Neural cell (in vitro differentiated cells): ENCODE results near the gene GOLGA6A. TPM values are rescaled to one million over a fixed set of nuclear protein-coding genes. Genes with fewer than 3 reads are reported as not detected.
"Not testable (repeated sequence)": the region's sequence is repeated elsewhere in the genome, so short reads cannot be mapped to it uniquely, and the experiment has no call there.

Source experiments
- H2AFZ ChIP-seq: fragments of 200-600, 300-800 bp; sonication (generic), shearing (Covaris generic); 2 replicates; pipeline ENCODE4 v1.6.0; 2014; ENCODE audit warnings: low read depth, mild to moderate bottlenecking, antibody characterized with exemption, low read length, moderate library complexity
- H3F3A ChIP-seq: fragments of 200-600 bp; shearing (Covaris generic); 2 replicates; pipeline ENCODE4 v1.6.1; 2016; ENCODE audit warnings: mild to moderate bottlenecking, moderate library complexity, mixed read lengths, antibody characterized with exemption, low read length; ENCODE audit not compliant: insufficient read depth, poor library complexity, severe bottlenecking
- H3K27ac ChIP-seq: fragments of 200-600, 300-800 bp; sonication (generic), shearing (Covaris generic); 2 replicates; pipeline ENCODE4 v1.5.1; 2014; ENCODE audit warnings: mild to moderate bottlenecking, low read length, moderate library complexity
- H3K27me3 ChIP-seq: fragments of 300-800, 200-600 bp; sonication (generic), shearing (Covaris generic); 2 replicates; pipeline ENCODE4 v1.6.0; 2014; ENCODE audit warnings: mild to moderate bottlenecking, low read depth, low read length, moderate library complexity; ENCODE audit not compliant: insufficient read depth
- H3K36me3 ChIP-seq: fragments of 300-800, 200-600 bp; sonication (generic), shearing (Covaris generic); 2 replicates; pipeline ENCODE4 v1.5.1; 2014; ENCODE audit warnings: mild to moderate bottlenecking, antibody characterized with exemption, low read length, moderate library complexity; ENCODE audit not compliant: insufficient read depth
- H3K4me2 ChIP-seq: fragments of 300-800, 200-600 bp; sonication (generic), shearing (Covaris generic); 2 replicates; pipeline ENCODE4 v1.6.0; 2014; ENCODE audit warnings: mild to moderate bottlenecking, low read length
- H3K4me3 ChIP-seq: fragments of 300-800, 200-600 bp; sonication (generic), shearing (Covaris generic); 2 replicates; pipeline ENCODE4 v1.5.1; 2014; ENCODE audit warnings: mild to moderate bottlenecking, low read length, moderate library complexity
- H3K79me2 ChIP-seq: fragments of 200-600 bp; shearing (Covaris generic); replicated peaks from 2 replicates; pipeline ENCODE4 v1.6.0; 2014; ENCODE audit warnings: mild to moderate bottlenecking, low read length, moderate library complexity; ENCODE audit not compliant: insufficient read depth
- H3K9ac ChIP-seq: fragments of 300-800, 200-600 bp; sonication (generic), shearing (Covaris generic); 2 replicates; pipeline ENCODE4 v1.6.1; 2016; ENCODE audit warnings: mild to moderate bottlenecking, low read length, mixed read lengths
- H3K9me2 ChIP-seq: fragments of 200-600 bp; shearing (Covaris generic); 2 replicates; pipeline ENCODE4 v1.6.1; 2016; ENCODE audit warnings: mild to moderate bottlenecking, low read length, mixed read lengths; ENCODE audit not compliant: insufficient read depth
- H3K9me3 ChIP-seq: fragments of 200-600, 300-800 bp; sonication (generic), shearing (Covaris generic); 2 replicates; pipeline ENCODE4 v1.6.1; 2016; ENCODE audit warnings: mild to moderate bottlenecking, mixed run types, low read length, moderate library complexity, mixed read lengths
- H4K20me1 ChIP-seq: fragments of 200-600 bp; shearing (Covaris generic); 2 replicates; pipeline ENCODE4 v1.6.1; 2016; ENCODE audit warnings: mild to moderate bottlenecking, mixed run types; ENCODE audit not compliant: insufficient read depth
- EP300 ChIP-seq: fragments of 450-650 bp; conservative IDR thresholded peaks from 2 replicates; pipeline ENCODE4 v1.6.1; 2014; ENCODE audit warnings: antibody characterized with exemption, mild to moderate bottlenecking, moderate library complexity; ENCODE audit not compliant: poor library complexity, severe bottlenecking
- EZH2 ChIP-seq: fragments of 200-600, 300-800 bp; shearing (Covaris generic), sonication (generic); IDR thresholded peaks from 2 replicates; pipeline ENCODE4 v1.6.1; 2014; ENCODE audit warnings: antibody characterized with exemption, low read length, borderline replicate concordance, mild to moderate bottlenecking; ENCODE audit not compliant: insufficient read depth, poor library complexity, severe bottlenecking
- MXI1 ChIP-seq: fragments of 450-650 bp; conservative IDR thresholded peaks from 2 replicates; pipeline ENCODE4 v1.6.1; 2014; ENCODE audit warnings: antibody characterized with exemption, mild to moderate bottlenecking; ENCODE audit not compliant: poor library complexity, severe bottlenecking
- POLR2AphosphoS5 ChIP-seq: IDR thresholded peaks from 2 replicates; pipeline ENCODE4 v1.6.1; 2012
- RAD21 ChIP-seq: fragments of 450-650 bp; conservative IDR thresholded peaks from 2 replicates; pipeline ENCODE4 v1.6.1; 2014; ENCODE audit warnings: antibody characterized with exemption, mild to moderate bottlenecking, moderate library complexity
- SMC3 ChIP-seq: fragments of 450-650 bp; conservative IDR thresholded peaks from 2 replicates; pipeline ENCODE4 v1.6.1; 2014; ENCODE audit warnings: antibody characterized with exemption, mild to moderate bottlenecking, moderate library complexity; ENCODE audit not compliant: poor library complexity
- TAF1 ChIP-seq: IDR thresholded peaks from 2 replicates; pipeline ENCODE4 v1.6.1; 2012; ENCODE audit warnings: low read depth
- polyA plus RNA-seq: library from polyadenylated mRNA; depleted of rRNA; stranded (reverse); fragments of >200 nt; gene quantifications from 2 replicates; pipeline ENCODE4 v1.2.3, GENCODE V29; 2014
- TF ChIP-seq, protein P1 (sequence below): fragments of 450-650 bp; IDR thresholded peaks from 2 replicates; pipeline ENCODE4 v1.5.1; 2014; ENCODE audit warnings: antibody characterized with exemption, mild to moderate bottlenecking, moderate library complexity; ENCODE audit not compliant: poor library complexity, severe bottlenecking
- TF ChIP-seq, protein P2 (sequence below): IDR thresholded peaks from 2 replicates; pipeline ENCODE4 v1.6.1; 2012; ENCODE audit warnings: borderline replicate concordance

GOLGA6A gene
- polyA plus RNA-seq, 1 donor from 2014 or later, result 0.50 TPM

DNA sequence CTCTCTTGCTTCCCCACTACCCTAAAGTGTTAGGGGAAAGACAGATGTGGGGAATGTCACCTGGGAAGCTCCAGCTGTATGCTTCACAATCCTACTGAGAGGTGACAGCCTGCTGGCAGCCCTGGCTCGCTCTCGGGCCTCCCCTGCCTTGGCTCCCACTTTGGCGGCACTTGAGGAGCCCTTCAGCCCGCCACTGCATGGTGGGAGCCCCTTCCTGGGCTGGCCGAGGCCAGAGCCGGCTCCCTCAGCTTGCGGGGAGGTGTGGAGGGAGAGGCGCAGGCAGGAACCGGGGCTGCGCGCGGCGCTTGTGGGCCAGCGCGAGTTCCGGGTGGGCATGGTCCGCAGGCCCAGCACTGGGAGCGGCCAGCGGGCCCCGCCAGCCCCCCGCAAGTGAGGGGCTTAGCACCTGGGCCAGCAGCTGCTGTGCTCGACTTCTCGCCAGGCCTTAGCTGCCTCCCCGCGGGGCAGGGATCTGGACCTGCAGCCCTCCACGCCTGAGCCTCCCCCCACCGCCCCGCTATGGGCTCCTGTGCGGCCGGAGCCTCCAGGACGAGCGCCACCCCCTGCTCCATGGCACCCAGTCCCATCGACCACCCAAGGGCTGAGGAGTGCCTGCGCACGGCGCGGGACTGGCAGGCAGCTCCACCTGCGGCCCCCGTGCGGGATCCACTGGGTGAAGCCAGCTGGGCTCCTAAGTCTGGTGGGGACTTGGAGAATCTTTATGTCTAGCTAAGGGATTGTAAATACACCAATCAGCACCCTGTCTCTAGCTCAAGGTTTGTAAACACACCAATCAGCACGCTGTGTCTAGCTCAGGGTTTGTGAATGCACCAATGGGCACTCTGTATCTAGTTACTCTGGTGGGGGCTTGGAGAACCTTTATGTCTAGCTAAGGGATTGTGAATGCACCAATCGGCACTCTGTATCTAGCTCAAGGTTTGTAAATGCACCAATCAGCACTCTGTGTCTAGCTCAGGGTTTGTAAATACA lies 29.8 kb downstream of the GOLGA6A start:
- not testable (repeated sequence) for H3K4me2 ChIP-seq, H3K9ac ChIP-seq, H2AFZ ChIP-seq, H3K79me2 ChIP-seq, H4K20me1 ChIP-seq, H3K9me2 ChIP-seq, H3K4me3 ChIP-seq, H3K27me3 ChIP-seq, H3F3A ChIP-seq, H3K27ac ChIP-seq, H3K9me3 ChIP-seq, H3K36me3 ChIP-seq

DNA sequence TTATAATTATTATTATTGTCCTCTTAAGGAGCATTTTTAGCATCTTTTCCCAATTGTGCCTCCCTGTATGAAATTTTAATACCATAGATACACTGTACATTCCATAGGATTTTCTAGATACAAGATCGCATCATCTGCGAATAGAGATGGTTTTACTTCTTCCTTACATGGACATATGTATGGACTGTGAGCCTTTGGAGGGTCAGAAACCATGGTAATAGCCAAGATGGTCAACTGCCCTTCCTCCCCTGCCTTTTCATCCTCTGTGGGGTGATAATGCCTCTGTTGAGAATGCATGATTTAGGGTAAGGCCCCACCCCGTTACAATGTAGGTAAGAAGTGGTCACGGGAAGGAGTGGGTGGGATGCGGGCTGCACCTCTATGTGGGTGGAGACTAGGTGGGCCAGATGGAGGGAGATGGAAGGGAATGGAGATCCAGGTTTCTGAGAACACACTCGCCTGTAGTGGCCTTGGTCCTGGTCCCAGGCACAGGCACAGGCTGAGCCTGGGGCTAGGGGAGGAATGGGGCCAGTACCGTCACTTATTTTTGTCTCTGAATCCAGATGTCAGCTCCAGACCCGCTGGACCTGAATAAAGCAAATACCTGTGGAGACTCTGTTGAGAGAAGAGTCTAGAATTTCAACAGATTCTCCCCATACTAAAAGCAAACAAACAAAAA lies 31.7 kb downstream of the GOLGA6A start:
- TF ChIP-seq, protein P1, sequence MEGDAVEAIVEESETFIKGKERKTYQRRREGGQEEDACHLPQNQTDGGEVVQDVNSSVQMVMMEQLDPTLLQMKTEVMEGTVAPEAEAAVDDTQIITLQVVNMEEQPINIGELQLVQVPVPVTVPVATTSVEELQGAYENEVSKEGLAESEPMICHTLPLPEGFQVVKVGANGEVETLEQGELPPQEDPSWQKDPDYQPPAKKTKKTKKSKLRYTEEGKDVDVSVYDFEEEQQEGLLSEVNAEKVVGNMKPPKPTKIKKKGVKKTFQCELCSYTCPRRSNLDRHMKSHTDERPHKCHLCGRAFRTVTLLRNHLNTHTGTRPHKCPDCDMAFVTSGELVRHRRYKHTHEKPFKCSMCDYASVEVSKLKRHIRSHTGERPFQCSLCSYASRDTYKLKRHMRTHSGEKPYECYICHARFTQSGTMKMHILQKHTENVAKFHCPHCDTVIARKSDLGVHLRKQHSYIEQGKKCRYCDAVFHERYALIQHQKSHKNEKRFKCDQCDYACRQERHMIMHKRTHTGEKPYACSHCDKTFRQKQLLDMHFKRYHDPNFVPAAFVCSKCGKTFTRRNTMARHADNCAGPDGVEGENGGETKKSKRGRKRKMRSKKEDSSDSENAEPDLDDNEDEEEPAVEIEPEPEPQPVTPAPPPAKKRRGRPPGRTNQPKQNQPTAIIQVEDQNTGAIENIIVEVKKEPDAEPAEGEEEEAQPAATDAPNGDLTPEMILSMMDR, result no peak
- no peak for TF ChIP-seq TAF1
- no peak for TF ChIP-seq EZH2
- TF ChIP-seq, protein P2, sequence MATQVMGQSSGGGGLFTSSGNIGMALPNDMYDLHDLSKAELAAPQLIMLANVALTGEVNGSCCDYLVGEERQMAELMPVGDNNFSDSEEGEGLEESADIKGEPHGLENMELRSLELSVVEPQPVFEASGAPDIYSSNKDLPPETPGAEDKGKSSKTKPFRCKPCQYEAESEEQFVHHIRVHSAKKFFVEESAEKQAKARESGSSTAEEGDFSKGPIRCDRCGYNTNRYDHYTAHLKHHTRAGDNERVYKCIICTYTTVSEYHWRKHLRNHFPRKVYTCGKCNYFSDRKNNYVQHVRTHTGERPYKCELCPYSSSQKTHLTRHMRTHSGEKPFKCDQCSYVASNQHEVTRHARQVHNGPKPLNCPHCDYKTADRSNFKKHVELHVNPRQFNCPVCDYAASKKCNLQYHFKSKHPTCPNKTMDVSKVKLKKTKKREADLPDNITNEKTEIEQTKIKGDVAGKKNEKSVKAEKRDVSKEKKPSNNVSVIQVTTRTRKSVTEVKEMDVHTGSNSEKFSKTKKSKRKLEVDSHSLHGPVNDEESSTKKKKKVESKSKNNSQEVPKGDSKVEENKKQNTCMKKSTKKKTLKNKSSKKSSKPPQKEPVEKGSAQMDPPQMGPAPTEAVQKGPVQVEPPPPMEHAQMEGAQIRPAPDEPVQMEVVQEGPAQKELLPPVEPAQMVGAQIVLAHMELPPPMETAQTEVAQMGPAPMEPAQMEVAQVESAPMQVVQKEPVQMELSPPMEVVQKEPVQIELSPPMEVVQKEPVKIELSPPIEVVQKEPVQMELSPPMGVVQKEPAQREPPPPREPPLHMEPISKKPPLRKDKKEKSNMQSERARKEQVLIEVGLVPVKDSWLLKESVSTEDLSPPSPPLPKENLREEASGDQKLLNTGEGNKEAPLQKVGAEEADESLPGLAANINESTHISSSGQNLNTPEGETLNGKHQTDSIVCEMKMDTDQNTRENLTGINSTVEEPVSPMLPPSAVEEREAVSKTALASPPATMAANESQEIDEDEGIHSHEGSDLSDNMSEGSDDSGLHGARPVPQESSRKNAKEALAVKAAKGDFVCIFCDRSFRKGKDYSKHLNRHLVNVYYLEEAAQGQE, result no peak
- TF ChIP-seq EP300, result no peak
- TF ChIP-seq POLR2AphosphoS5, result no peak
- no peak for TF ChIP-seq MXI1
- no peak for TF ChIP-seq SMC3
- no peak for TF ChIP-seq RAD21
- H4K20me1 ChIP-seq, result no peaks in the 10 kb centered on the region
- H3K4me2 ChIP-seq, result no peak overlapping the region
- H3K9me3 ChIP-seq, result no peaks in the 10 kb centered on the region
- H3K27me3 ChIP-seq, result no peaks in the 10 kb centered on the region
- H3K36me3 ChIP-seq, result no peaks in the 10 kb centered on the region
- no peak overlapping the region for H2AFZ ChIP-seq
- H3K79me2 ChIP-seq, result no peaks in the 10 kb centered on the region
- H3K27ac ChIP-seq, result no peak overlapping the region
- H3K4me3 ChIP-seq, result no peak overlapping the region
- no peaks in the 10 kb centered on the region for H3K9me2 ChIP-seq
- H3F3A ChIP-seq, result no peaks in the 10 kb centered on the region
- no peak overlapping the region for H3K9ac ChIP-seq
